Esophagus squamous epithelium (tissue), 5 donors: ENCODE measurements around the gene ISOC2. TPM values are rescaled to one million over a fixed set of nuclear protein-coding genes. Genes with fewer than 3 reads are reported as not detected.

Experiments used
- DNase-seq: peaks from one replicate; lab custom pipeline; 2025; lab: John Stamatoyannopoulos, UW
- H3K27ac ChIP-seq, 4 donors: fragments of 200-600 bp; sonication (generic); one replicate each; pipeline ENCODE4 v1.5.1; 2016 to 2019; ENCODE audit warnings: mild to moderate bottlenecking in 1 of 4
- H3K27me3 ChIP-seq, 4 donors: fragments of 200-600 bp; sonication (generic); 1 replicate in 3 of 4; 2 replicates in 1 of 4; pipeline versions ENCODE4 v1.5.1 to v1.6.0; 2017 to 2021; ENCODE audit warnings: antibody characterized with exemption in 1 of 4
- H3K36me3 ChIP-seq, 3 donors: fragments of 200-600 bp; sonication (generic); one replicate each; pipeline ENCODE4 v1.5.1; 2016 to 2019
- H3K4me1 ChIP-seq, 3 donors: fragments of 200-600 bp; sonication (generic); one replicate each; pipeline ENCODE4 v1.5.1; 2017 to 2019
- H3K4me3 ChIP-seq, 4 donors: fragments of 200-600 bp; sonication (generic); 1 replicate in 3 of 4; 2 replicates in 1 of 4; pipeline ENCODE4 v1.5.1; 2016 to 2019; ENCODE audit warnings: mild to moderate bottlenecking in 2 of 4, moderate library complexity in 1 of 4
- H3K9me3 ChIP-seq, 3 donors: fragments of 200-600 bp; sonication (generic); one replicate each; pipeline ENCODE4 v1.5.1; 2016 to 2019
- POLR2A ChIP-seq, 4 donors: fragments of 450-650 bp; IDR thresholded peaks; one replicate each; pipeline ENCODE4 v1.6.1; 2017; ENCODE audit warnings: antibody characterized with exemption in 4 of 4, mild to moderate bottlenecking in 4 of 4, moderate library complexity in 3 of 4
- WGBS, 2 donors: methylation state at CpG; one replicate each; pipeline ENCODE4 v1.1.5; 2018; 5-methylcytosine and 5-hydroxymethylcytosine counted together
- intact Hi-C: fragments of 100-400 bp; cut with DNase I; formaldehyde crosslinking; loops from one replicate; pipeline ENCODE4 v1.15.0; 2022
- total RNA-seq, 4 donors: library from RNA; depleted of rRNA; stranded (reverse); fragments of >200 nt; gene quantifications; one replicate each; pipeline ENCODE4 v1.1.0, GENCODE V29; 2016
- TF ChIP-seq, protein P1 (sequence below), 6 experiments: fragments of 450-650 bp in 4 of 6; fragments of 200-600 bp in 2 of 6; sonication (generic) in 2 of 6; IDR thresholded peaks; one replicate each; pipeline ENCODE4 v1.5.1; 2016 to 2019; ENCODE audit warnings: antibody characterized with exemption in 6 of 6, mild to moderate bottlenecking in 4 of 6, moderate library complexity in 4 of 6
- donor health status: DM: yes; HTN: yes; CAD: no.

Gene ISOC2
- total RNA-seq, 4 donors from 2014 or later = 60.5 to 98.1 (median 78.7) TPM

GRCh38 chr19:55465460-55466240 lies 4.2 kb upstream of the ISOC2 start:
- 62 to 64% methylated on average over 5 of the region's 11 CpGs for WGBS, 2 donors
- intact Hi-C loops = loop anchor here (5.0 kb wide), 1 partner anchor 37 kb away; no protein-coding TSS in a partner anchor
- Histone ChIP-seq H3K4me3 (no peak overlapping the region), H3K27ac (no peak overlapping the region), H3K9me3 (no peaks in the 10 kb centered on the region), H3K27me3 (no peaks in the 10 kb centered on the region), H3K36me3 (no peaks in the 10 kb centered on the region), H3K4me1 (peaks cover 14 to 23% (median 20%) of the 10 kb centered on the region in 3 donors)
- DNase-seq = no peak
- TF ChIP-seq, protein P1, sequence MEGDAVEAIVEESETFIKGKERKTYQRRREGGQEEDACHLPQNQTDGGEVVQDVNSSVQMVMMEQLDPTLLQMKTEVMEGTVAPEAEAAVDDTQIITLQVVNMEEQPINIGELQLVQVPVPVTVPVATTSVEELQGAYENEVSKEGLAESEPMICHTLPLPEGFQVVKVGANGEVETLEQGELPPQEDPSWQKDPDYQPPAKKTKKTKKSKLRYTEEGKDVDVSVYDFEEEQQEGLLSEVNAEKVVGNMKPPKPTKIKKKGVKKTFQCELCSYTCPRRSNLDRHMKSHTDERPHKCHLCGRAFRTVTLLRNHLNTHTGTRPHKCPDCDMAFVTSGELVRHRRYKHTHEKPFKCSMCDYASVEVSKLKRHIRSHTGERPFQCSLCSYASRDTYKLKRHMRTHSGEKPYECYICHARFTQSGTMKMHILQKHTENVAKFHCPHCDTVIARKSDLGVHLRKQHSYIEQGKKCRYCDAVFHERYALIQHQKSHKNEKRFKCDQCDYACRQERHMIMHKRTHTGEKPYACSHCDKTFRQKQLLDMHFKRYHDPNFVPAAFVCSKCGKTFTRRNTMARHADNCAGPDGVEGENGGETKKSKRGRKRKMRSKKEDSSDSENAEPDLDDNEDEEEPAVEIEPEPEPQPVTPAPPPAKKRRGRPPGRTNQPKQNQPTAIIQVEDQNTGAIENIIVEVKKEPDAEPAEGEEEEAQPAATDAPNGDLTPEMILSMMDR (IDR thresholded peaks at IDR 0.05) = no peak
- no peak for TF ChIP-seq POLR2A (IDR thresholded peaks at IDR 0.05)

DNA sequence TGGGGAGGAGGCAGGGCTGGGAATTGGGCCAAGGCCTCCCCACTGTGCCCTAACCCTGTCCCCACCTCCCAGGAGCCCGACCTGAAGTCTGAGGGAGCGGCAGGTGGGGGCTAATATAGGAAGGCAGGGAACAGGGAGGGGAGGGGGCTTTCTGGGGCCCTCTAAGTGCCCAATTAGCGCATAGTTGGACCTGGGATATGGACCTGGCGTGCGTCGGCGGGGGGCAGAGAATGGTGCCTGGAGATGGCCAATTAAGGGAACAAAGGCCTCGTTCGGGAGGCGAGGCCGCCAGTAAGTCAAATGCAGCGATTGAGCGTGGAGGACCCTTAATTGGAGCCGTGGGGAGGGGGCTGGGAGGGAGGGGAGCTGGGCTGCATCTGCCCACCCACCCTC lies 3.2 kb upstream of the ISOC2 start, which contains the start of gene C19orf85:
TSS of gene C19orf85 (minus strand) at position 90 of the 393 bp plus-strand sequence. CDS start 197 bp downstream, outside the sequence.
- Histone ChIP-seq H3K36me3 (no peaks in the 10 kb centered on the region), H3K27ac (no peak within 1 kb of the TSS), H3K9me3 (no peaks in the 10 kb centered on the region), H3K4me1 (peaks cover 22 to 33% (median 24%) of the 10 kb centered on the region in 3 donors), H3K27me3 (no peaks in the 10 kb centered on the region), H3K4me3 (no peak within 1 kb of the TSS)
- 63 to 75% methylated on average over 6 to 13 of the region's 14 CpGs for WGBS, 2 donors
- TF ChIP-seq, protein P1 (IDR thresholded peaks at IDR 0.05) = no peak
- no peak for TF ChIP-seq POLR2A (IDR thresholded peaks at IDR 0.05)
- DNase-seq = no peak
- intact Hi-C loops = loop anchor here (5.0 kb wide), 1 partner anchor 38 kb away; no protein-coding TSS in a partner anchor

GRCh38 chr19:55464039-55464661 lies 2.7 kb upstream of the ISOC2 start:
- intact Hi-C loops = no loop called here
- no peak for DNase-seq
- peaks cover 24 to 37% (median 24%) of the 10 kb centered on the region in 3 donors for H3K4me1 ChIP-seq
- WGBS, 2 donors = 50 to 62% methylated on average over 6 to 10 of the region's 23 CpGs
- H3K27me3 ChIP-seq = no peaks in the 10 kb centered on the region
- no peaks in the 10 kb centered on the region for H3K9me3 ChIP-seq
- H3K4me3 ChIP-seq = no peak overlapping the region
- TF ChIP-seq, protein P1 (IDR thresholded peaks at IDR 0.05) = no peak
- no peak for TF ChIP-seq POLR2A (IDR thresholded peaks at IDR 0.05)
- no peak overlapping the region for H3K27ac ChIP-seq
- no peaks in the 10 kb centered on the region for H3K36me3 ChIP-seq

DNA sequence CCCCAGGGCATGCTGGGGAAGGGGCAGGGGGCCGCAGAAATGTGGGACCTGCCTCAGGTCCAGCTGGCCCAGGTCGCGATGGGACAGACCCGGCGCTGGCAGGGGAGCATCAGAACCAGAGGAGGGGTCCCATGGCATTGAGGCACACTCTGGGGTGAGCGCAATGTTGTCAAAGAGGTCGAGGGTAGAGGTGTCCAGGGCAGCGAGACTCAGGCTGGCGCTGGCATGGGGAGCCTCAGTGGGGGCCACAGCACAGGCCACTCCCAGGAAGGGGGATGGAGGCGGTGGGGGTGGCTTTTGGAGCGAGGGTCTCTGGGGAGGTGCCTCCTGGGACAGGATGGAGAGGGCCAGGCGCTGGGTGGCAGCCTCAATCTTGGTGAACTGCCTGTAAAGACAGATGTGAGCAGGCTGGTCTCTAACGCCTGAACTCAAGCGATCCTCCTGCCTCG lies 2.2 kb upstream of the ISOC2 start:
- Histone ChIP-seq H3K4me3 (no peak overlapping the region), H3K4me1 (peaks cover 24 to 37% (median 24%) of the 10 kb centered on the region in 3 donors), H3K36me3 (no peaks in the 10 kb centered on the region), H3K27ac (no peak overlapping the region), H3K9me3 (no peaks in the 10 kb centered on the region), H3K27me3 (no peaks in the 10 kb centered on the region)
- TF ChIP-seq, protein P1 (IDR thresholded peaks at IDR 0.05) = no peak
- no peak for TF ChIP-seq POLR2A (IDR thresholded peaks at IDR 0.05)
- intact Hi-C loops = no loop called here
- DNase-seq = no peak
- WGBS, 2 donors = 60 to 72% methylated on average over 1 to 8 of the region's 15 CpGs

DNA sequence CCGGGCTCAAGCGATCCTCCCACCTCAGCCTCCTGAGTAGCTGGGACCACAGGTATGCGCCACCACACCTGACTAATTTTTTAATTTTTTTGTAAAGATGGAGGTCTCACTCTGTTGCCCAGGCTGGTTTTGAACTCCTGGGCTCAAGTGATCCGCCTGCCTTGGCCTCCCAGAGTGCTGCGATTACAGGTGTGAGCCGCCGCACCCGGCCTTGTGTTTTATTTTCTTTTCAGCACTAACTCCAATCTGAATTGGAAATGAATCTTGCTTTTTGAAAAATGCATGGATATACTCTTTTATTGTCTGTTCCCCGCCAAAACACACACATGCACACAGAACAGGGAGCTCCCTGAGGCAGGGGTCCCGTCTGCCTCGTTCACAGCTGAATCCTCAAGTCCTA lies 1.3 kb upstream of the ISOC2 start:
- no peaks in the 10 kb centered on the region for H3K36me3 ChIP-seq
- no peak overlapping the region for H3K27ac ChIP-seq
- no peak for DNase-seq
- peak overlapping the region in 1 of 4 donors; percentile 91 for H3K4me3 ChIP-seq
- H3K27me3 ChIP-seq = no peaks in the 10 kb centered on the region
- peaks cover 20 to 32% (median 20%) of the 10 kb centered on the region in 3 donors for H3K4me1 ChIP-seq
- no peaks in the 10 kb centered on the region for H3K9me3 ChIP-seq
- WGBS, 2 donors = 81 to 85% methylated on average over 11 of the region's 11 CpGs
- intact Hi-C loops = no loop called here
- TF ChIP-seq POLR2A (IDR thresholded peaks at IDR 0.05) = no peak
- TF ChIP-seq, protein P1 (IDR thresholded peaks at IDR 0.05) = no peak
